Psoas muscle (tissue), 8 donors: ENCODE measurements around the gene CFAP206. TPM values are rescaled to one million over a fixed set of nuclear protein-coding genes. Genes with fewer than 3 reads are reported as not detected.
"Not testable (repeated sequence)": the region's sequence is repeated elsewhere in the genome, so short reads cannot be mapped to it uniquely, and the experiment has no call there.

Experiments
- ATAC-seq, 4 donors: fragments of 200-7000 bp; cut with Tn5 transposase; one replicate each; pipeline ENCODE4 v1.9.1; 2020; ENCODE audit warnings: moderate library complexity in 3 of 4, mild to moderate bottlenecking in 2 of 4
- DNase-seq, 2 donors: peaks; one replicate each; pipeline ENCODE4 v3.0.0-alpha.2; 2020
- H3K27ac ChIP-seq: fragments of 200-600 bp; one replicate; pipeline ENCODE4 v1.8.0; 2022
- H3K27me3 ChIP-seq, 3 donors: fragments of 200-600 bp in 1 of 3; one replicate each; pipeline versions ENCODE4 v1.6.1 to v1.8.0; 2013 to 2022; ENCODE audit warnings: low read length in 2 of 3, mild to moderate bottlenecking in 2 of 3, moderate library complexity in 1 of 3; ENCODE audit not compliant: insufficient read depth in 3 of 3
- H3K36me3 ChIP-seq, 2 donors: fragments of 200-600 bp in 1 of 2; one replicate each; pipeline versions ENCODE4 v1.6.1 to v1.8.0; 2013 to 2022; ENCODE audit warnings: low read depth in 1 of 2, mild to moderate bottlenecking in 1 of 2, moderate library complexity in 1 of 2; ENCODE audit not compliant: insufficient read depth in 1 of 2
- H3K4me1 ChIP-seq: fragments of 200-600 bp; one replicate; pipeline ENCODE4 v1.8.0; 2022
- H3K4me3 ChIP-seq: fragments of 200-600 bp; one replicate; pipeline ENCODE4 v1.8.0; 2022; ENCODE audit warnings: mild to moderate bottlenecking
- H3K9me3 ChIP-seq: fragments of 200-600 bp; one replicate; pipeline ENCODE4 v1.8.0; 2022
- WGBS, 3 donors: extraction: QIAGEN DNeasy Blood & Tissue Kit; methylation state at CpG; one replicate each; pipeline versions ENCODE4 v1.1.6 to v1.1.7; 2013; 5-methylcytosine and 5-hydroxymethylcytosine counted together
- intact Hi-C, 2 donors: fragments of 100-400 bp; cut with DNase I; formaldehyde crosslinking; loops; one replicate each; pipeline versions ENCODE4 v1.11.0 to v1.14.2; 2022
- polyA plus RNA-seq, 3 donors: library from polyadenylated mRNA; stranded (reverse); fragments of 200-250 nt; gene quantifications; one replicate each; pipeline ENCODE4 v1.2.3, GENCODE V29; 2013
- total RNA-seq, 4 donors: library from RNA; stranded (reverse); fragmentation: NEBNext Ultra II Directional in 2 of 4; extraction: Animal tissue kit (Norgen Biotek cat#: 25700) in 2 of 4; gene quantifications; one replicate each; pipeline versions ENCODE4 v1.2.1 to v1.2.4, GENCODE V29; 2021 to 2023
- TF ChIP-seq, protein P1 (sequence below): fragments of 200-600 bp; IDR thresholded peaks from one replicate; pipeline ENCODE4 v1.8.0; 2022; ENCODE audit warnings: antibody characterized with exemption
- donor health status: healthy with polysubstance abuse.
- donor health status: DM: no; HTN: no; CAD: no; lungs with moderate emphysema.
- donor health status: Bipolar disorder and iron deficiency.
- donor health status: healthy.
- donor health status: DM: yes; HTN: yes; CAD: no.
- donor health status: DM: no; HTN: no; CAD: no.
- donor health status: DM: no; HTN: no; CAD: no.
- donor health status: DM: yes; HTN: yes; CAD: no.

CFAP206 gene
- total and polyA plus RNA-seq, 7 donors: 0.10 to 0.70 (median 0.10) TPM; not detected in 4

DNA sequence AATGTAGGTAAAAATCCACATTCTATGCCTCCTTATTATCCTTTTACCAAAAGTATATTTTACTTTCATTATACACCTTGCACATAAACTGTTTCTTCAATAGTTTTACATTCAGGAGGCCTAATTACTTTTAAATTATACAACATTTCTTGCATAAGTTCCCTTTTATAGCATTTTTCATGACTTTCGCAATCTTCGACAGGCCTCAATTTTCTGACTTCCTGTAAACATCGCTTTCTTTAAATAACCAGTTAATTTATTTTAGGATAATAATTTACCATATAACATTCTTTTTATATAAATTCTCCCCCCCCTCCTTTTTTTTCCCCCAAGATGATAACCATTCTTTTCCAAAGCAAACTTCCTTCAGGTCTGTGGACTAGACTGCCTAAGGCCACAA is 74.2 kb downstream of the CFAP206 start:
- 89 to 93% (median 91%) methylated on average over 3 of the region's 3 CpGs for WGBS, 3 donors
- TF ChIP-seq, protein P1, sequence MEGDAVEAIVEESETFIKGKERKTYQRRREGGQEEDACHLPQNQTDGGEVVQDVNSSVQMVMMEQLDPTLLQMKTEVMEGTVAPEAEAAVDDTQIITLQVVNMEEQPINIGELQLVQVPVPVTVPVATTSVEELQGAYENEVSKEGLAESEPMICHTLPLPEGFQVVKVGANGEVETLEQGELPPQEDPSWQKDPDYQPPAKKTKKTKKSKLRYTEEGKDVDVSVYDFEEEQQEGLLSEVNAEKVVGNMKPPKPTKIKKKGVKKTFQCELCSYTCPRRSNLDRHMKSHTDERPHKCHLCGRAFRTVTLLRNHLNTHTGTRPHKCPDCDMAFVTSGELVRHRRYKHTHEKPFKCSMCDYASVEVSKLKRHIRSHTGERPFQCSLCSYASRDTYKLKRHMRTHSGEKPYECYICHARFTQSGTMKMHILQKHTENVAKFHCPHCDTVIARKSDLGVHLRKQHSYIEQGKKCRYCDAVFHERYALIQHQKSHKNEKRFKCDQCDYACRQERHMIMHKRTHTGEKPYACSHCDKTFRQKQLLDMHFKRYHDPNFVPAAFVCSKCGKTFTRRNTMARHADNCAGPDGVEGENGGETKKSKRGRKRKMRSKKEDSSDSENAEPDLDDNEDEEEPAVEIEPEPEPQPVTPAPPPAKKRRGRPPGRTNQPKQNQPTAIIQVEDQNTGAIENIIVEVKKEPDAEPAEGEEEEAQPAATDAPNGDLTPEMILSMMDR: no peak

DNA sequence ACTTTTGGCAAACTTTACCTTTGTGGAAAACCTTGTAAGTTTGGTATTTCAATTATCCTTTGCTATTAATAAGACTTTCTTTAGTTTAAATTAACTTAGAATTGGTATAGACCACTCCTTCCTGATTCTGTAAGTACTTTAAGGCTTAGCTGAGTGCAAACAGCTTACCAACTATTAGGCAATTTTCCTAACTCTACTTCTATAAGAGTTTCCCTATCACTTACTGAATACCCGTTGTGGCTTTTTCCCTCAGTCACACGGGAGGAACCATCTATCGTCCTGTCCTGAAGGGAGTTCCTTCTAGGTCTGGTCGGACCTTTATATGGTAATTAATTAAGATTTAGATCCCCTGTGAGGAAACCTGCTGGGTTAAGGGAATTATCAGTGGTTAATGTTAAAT is 74.6 kb downstream of the CFAP206 start:
- no peaks in the 10 kb centered on the region for H3K4me1 ChIP-seq
- DNase-seq: no peak
- 75 to 82% (median 80%) methylated on average over 4 of the region's 4 CpGs for whole genome bisulfite sequencing, 3 donors

More for the DNA sequence above, 74.2 kb downstream of the CFAP206 start:
- Histone ChIP-seq H3K4me3 (no peak overlapping the region), H3K36me3 (peaks cover 0 to 13% of the 10 kb centered on the region in 2 donors), H3K4me1 (no peaks in the 10 kb centered on the region), H3K27ac (no peak overlapping the region), H3K27me3 (no peaks in the 10 kb centered on the region), H3K9me3 (no peaks in the 10 kb centered on the region)
- DNase-seq (no peak), ATAC-seq (no peak)
- intact Hi-C loops: no loop called here

GRCh38 chr6:87483929-87484328 is 76.2 kb downstream of the CFAP206 start:
- Histone ChIP-seq H3K4me1 (no peaks in the 10 kb centered on the region), H3K4me3 (no peak overlapping the region), H3K27me3 (no peaks in the 10 kb centered on the region), H3K36me3 (peaks cover 0 to 13% of the 10 kb centered on the region in 2 donors), H3K27ac (no peak overlapping the region), H3K9me3 (no peaks in the 10 kb centered on the region)
- 76 to 83% (median 77%) methylated on average over 9 of the region's 9 CpGs for WGBS, 3 donors
- peak in 1 of 4 donors; percentile 35 for ATAC-seq
- TF ChIP-seq, protein P1: no peak
- DNase-seq: no peak
- intact Hi-C loops: no loop called here

More for the DNA sequence above, 74.6 kb downstream of the CFAP206 start:
- Histone ChIP-seq H3K4me3 (no peak overlapping the region), H3K27me3 (no peaks in the 10 kb centered on the region), H3K27ac (no peak overlapping the region), H3K9me3 (no peaks in the 10 kb centered on the region), H3K36me3 (peaks cover 0 to 13% of the 10 kb centered on the region in 2 donors)
- no peak for ATAC-seq
- TF ChIP-seq, protein P1: no peak
- intact Hi-C loops: no loop called here

- ATAC-seq: no peak
- TF ChIP-seq, protein P1: no peak
Measured at GRCh38 chr6:87484491-87484890, 76.7 kb downstream of the CFAP206 start.

DNA sequence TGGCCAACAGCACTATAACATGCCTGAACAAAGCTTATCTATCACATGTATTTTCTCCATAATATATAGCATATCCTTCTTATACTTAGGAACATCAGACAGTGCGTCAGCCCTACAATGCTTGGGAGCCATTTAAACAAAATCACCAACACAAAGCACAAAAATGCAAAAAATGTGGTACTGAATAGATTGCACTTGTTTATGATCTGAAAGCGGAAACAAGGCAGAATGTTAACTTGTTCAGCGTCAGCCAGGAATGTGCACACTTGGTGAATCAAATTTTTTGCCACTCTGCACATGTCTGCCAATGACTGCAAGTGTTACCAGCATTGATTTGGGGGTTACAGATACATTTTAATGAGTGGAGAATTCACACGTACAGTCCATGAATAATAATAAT is 79.8 kb downstream of the CFAP206 start:
- no peaks in the 10 kb centered on the region for H3K27me3 ChIP-seq
- H3K4me1 ChIP-seq: no peaks in the 10 kb centered on the region
- WGBS, 3 donors: 79 to 91% (median 79%) methylated on average over 4 of the region's 4 CpGs
- peaks cover 0 to 2% of the 10 kb centered on the region in 2 donors for H3K36me3 ChIP-seq
- no peak overlapping the region for H3K27ac ChIP-seq
- ATAC-seq: no peak
- TF ChIP-seq, protein P1: no peak
- no peak overlapping the region for H3K4me3 ChIP-seq
- DNase-seq: no peak
- H3K9me3 ChIP-seq: no peaks in the 10 kb centered on the region
- intact Hi-C loops: no loop called here

More at GRCh38 chr6:87484491-87484890, 76.7 kb downstream of the CFAP206 start:
- Histone ChIP-seq H3K27me3 (no peaks in the 10 kb centered on the region), H3K36me3 (peaks cover 0 to 7% of the 10 kb centered on the region in 2 donors), H3K4me1 (no peaks in the 10 kb centered on the region), H3K9me3 (no peaks in the 10 kb centered on the region), H3K27ac (no peak overlapping the region), H3K4me3 (no peak overlapping the region)
- intact Hi-C loops: no loop called here
- no peak for DNase-seq
- 94 to 97% (median 96%) methylated on average over 7 of the region's 7 CpGs for WGBS, 3 donors

- H3K27me3 ChIP-seq, ATAC-seq, H3K4me3 ChIP-seq, intact Hi-C loops, H3K27ac ChIP-seq, DNase-seq, H3K36me3 ChIP-seq, H3K4me1 ChIP-seq, H3K9me3 ChIP-seq: not testable (repeated sequence)
- WGBS, 3 donors: 90 to 96% (median 91%) methylated on average over 8 of the region's 8 CpGs
Measured at GRCh38 chr6:87489326-87489725, 81.6 kb downstream of the CFAP206 start.
